Neural progenitor cell (in vitro differentiated cells): ENCODE data around the gene USP48. TPM values are rescaled to one million over a fixed set of nuclear protein-coding genes. Genes with fewer than 3 reads are reported as not detected.

Experiments
- DNase-seq: peaks from one replicate; pipeline ENCODE4 v3.0.0-alpha.2; 2016; ENCODE audit warnings: low spot score
- H2AFZ ChIP-seq: fragments of 200-600 bp; sonication (generic); replicated peaks from 2 replicates; pipeline ENCODE4 v1.6.1; 2016; ENCODE audit warnings: antibody characterized with exemption
- H3F3A ChIP-seq: fragments of 200-600 bp; sonication (generic); 2 replicates; pipeline ENCODE4 v1.6.1; 2016; ENCODE audit warnings: antibody characterized with exemption, low read depth
- H3K27ac ChIP-seq: fragments of 200-600 bp; sonication (generic); 2 replicates; pipeline ENCODE4 v1.5.1; 2016; ENCODE audit warnings: mild to moderate bottlenecking
- H3K27me3 ChIP-seq: fragments of 200-600 bp; sonication (generic); 2 replicates; pipeline ENCODE4 v1.6.1; 2016; ENCODE audit warnings: mild to moderate bottlenecking, moderate library complexity
- H3K36me3 ChIP-seq: fragments of 200-600 bp; sonication (generic); 2 replicates; pipeline ENCODE4 v1.5.1; 2016
- H3K4me1 ChIP-seq: fragments of 200-600 bp; sonication (generic); 2 replicates; pipeline ENCODE4 v1.6.1; 2016; ENCODE audit warnings: mixed run types
- H3K4me2 ChIP-seq: fragments of 200-600 bp; sonication (generic); 2 replicates; pipeline ENCODE4 v1.6.1; 2016
- H3K4me3 ChIP-seq: fragments of 200-600 bp; sonication (generic); 2 replicates; pipeline ENCODE4 v1.5.1; 2016
- H3K79me2 ChIP-seq: fragments of 200-600 bp; sonication (generic); 2 replicates; pipeline ENCODE4 v1.6.1; 2016; ENCODE audit warnings: low read depth
- H3K9ac ChIP-seq: fragments of 200-600 bp; sonication (generic); 2 replicates; pipeline ENCODE4 v1.6.1; 2016
- H3K9me3 ChIP-seq: fragments of 200-600 bp; sonication (generic); 2 replicates; pipeline ENCODE4 v1.5.1; 2016; ENCODE audit warnings: low read depth
- H4K20me1 ChIP-seq: fragments of 200-600 bp; sonication (generic); 2 replicates; pipeline ENCODE4 v1.6.1; 2016; ENCODE audit warnings: low read depth
- H3K27ac Mint-ChIP-seq: 3 replicates; pipeline ENCODE4 v1.8.0; 2021; ENCODE audit warnings: mixed read lengths
- H3K27me3 Mint-ChIP-seq: 2 replicates; pipeline ENCODE4 v1.8.0; 2022; ENCODE audit warnings: low read depth, mild to moderate bottlenecking, inconsistent platforms, moderate library complexity, mixed read lengths; ENCODE audit not compliant: insufficient read depth
- H3K36me3 Mint-ChIP-seq: 3 replicates; pipeline ENCODE4 v1.8.0; 2021; ENCODE audit warnings: mixed read lengths
- H3K4me1 Mint-ChIP-seq: 3 replicates; pipeline ENCODE4 v1.8.0; 2021; ENCODE audit warnings: mixed read lengths
- H3K4me3 Mint-ChIP-seq: 3 replicates; pipeline ENCODE4 v1.8.0; 2021; ENCODE audit warnings: mild to moderate bottlenecking, moderate library complexity, mixed read lengths
- H3K9me3 Mint-ChIP-seq: 3 replicates; pipeline ENCODE4 v1.8.0; 2020; ENCODE audit warnings: mixed read lengths
- EZH2 ChIP-seq: fragments of 200-600 bp; sonication (generic); IDR thresholded peaks from 2 replicates; pipeline ENCODE4 v1.6.1; 2017; ENCODE audit warnings: antibody characterized with exemption, mild to moderate bottlenecking, moderate library complexity
- EZH2phosphoT487 ChIP-seq: fragments of 200-600 bp; sonication (generic); IDR thresholded peaks from 2 replicates; pipeline ENCODE4 v1.6.1; 2017; ENCODE audit warnings: antibody characterized with exemption
- total RNA-seq: library from RNA; depleted of rRNA; stranded (reverse); fragments of >200 nt; gene quantifications from 2 replicates; pipeline ENCODE4 v1.2.3, GENCODE V29; 2015; ENCODE audit warnings: low replicate concordance
- TF ChIP-seq, protein P1 (sequence below): fragments of 200-600 bp; sonication (generic); IDR thresholded peaks from 2 replicates; pipeline ENCODE4 v1.5.1; 2017; ENCODE audit warnings: antibody characterized with exemption, mild to moderate bottlenecking

USP48 gene
- total RNA-seq, 1 donor from 2014 or later: 50.3 TPM

DNA sequence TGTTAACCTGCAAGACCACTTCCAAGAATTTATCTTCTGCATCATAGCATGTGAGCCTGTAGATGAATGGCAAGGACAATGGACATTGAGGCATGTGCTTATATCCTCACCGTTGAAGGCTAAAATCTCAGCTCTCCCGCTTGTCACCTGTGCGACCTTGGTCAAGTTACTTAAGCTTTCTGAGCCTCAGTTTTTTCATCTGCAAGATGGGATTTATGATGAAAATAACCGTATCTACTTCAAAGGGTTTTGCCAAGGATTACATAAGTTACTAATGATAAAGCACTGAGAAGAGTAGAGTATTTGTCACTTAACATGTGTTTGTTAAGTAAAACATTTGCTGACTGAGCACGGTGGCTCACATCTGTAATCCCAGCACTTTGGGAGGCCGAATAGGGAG lies 128.7 kb downstream of the USP48 start:
- Histone ChIP-seq H3F3A (peaks cover 23% of the 10 kb centered on the region), H3K4me1 (peaks cover 14% of the 10 kb centered on the region), H3K9ac (no peak overlapping the region), H3K4me2 (no peak overlapping the region), H3K27me3 (peaks cover 44% of the 10 kb centered on the region), H3K27ac (no peak overlapping the region), H3K36me3 (no peaks in the 10 kb centered on the region), H2AFZ (no peak overlapping the region), H3K79me2 (no peaks in the 10 kb centered on the region), H3K9me3 (no peaks in the 10 kb centered on the region), H4K20me1 (peaks cover 21% of the 10 kb centered on the region), H3K4me3 (no peak overlapping the region)
- H3K36me3 Mint-ChIP-seq: no peaks in the 10 kb centered on the region
- peaks cover 15% of the 10 kb centered on the region for H3K4me1 Mint-ChIP-seq
- peak overlapping the region; percentile 14 for H3K4me3 Mint-ChIP-seq
- H3K27ac Mint-ChIP-seq: no peak overlapping the region
- H3K9me3 Mint-ChIP-seq: no peaks in the 10 kb centered on the region
- DNase-seq: no peak
- TF ChIP-seq EZH2phosphoT487: no peak
- TF ChIP-seq, protein P1, sequence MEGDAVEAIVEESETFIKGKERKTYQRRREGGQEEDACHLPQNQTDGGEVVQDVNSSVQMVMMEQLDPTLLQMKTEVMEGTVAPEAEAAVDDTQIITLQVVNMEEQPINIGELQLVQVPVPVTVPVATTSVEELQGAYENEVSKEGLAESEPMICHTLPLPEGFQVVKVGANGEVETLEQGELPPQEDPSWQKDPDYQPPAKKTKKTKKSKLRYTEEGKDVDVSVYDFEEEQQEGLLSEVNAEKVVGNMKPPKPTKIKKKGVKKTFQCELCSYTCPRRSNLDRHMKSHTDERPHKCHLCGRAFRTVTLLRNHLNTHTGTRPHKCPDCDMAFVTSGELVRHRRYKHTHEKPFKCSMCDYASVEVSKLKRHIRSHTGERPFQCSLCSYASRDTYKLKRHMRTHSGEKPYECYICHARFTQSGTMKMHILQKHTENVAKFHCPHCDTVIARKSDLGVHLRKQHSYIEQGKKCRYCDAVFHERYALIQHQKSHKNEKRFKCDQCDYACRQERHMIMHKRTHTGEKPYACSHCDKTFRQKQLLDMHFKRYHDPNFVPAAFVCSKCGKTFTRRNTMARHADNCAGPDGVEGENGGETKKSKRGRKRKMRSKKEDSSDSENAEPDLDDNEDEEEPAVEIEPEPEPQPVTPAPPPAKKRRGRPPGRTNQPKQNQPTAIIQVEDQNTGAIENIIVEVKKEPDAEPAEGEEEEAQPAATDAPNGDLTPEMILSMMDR: no peak
- no peak for TF ChIP-seq EZH2
- H3K27me3 Mint-ChIP-seq: peaks cover 34% of the 10 kb centered on the region

DNA sequence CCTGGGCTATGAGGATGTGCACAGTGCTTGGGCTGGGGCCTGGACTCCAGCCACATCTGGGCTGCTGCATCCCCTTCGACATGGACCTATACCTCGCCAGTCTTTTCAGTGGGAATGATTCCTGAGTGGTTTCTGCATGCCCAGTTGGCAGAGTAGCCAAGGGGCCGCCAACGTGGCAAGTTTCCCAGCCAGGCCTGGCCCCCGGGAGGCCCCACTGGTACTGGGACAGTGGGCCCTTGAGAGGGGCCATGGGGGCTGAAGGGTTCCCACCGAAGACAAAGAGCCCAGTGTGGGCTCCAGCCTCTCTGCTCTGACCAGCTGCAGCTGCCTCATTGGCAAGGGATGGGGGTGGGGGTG lies 129.2 kb downstream of the USP48 start:
- H3K9me3 Mint-ChIP-seq: no peaks in the 10 kb centered on the region
- no peak for DNase-seq
- Histone ChIP-seq H3K9ac (no peak overlapping the region), H2AFZ (no peak overlapping the region), H3K27ac (no peak overlapping the region), H4K20me1 (peaks cover 18% of the 10 kb centered on the region), H3F3A (peaks cover 23% of the 10 kb centered on the region), H3K4me1 (peaks cover 14% of the 10 kb centered on the region), H3K27me3 (peaks cover 44% of the 10 kb centered on the region), H3K4me2 (no peak overlapping the region), H3K79me2 (no peaks in the 10 kb centered on the region), H3K36me3 (no peaks in the 10 kb centered on the region), H3K4me3 (no peak overlapping the region), H3K9me3 (no peaks in the 10 kb centered on the region)
- H3K36me3 Mint-ChIP-seq: no peaks in the 10 kb centered on the region
- H3K4me3 Mint-ChIP-seq: no peak overlapping the region
- H3K27me3 Mint-ChIP-seq: peaks cover 36% of the 10 kb centered on the region
- H3K27ac Mint-ChIP-seq: no peak overlapping the region
- peaks cover 15% of the 10 kb centered on the region for H3K4me1 Mint-ChIP-seq
- TF ChIP-seq EZH2 (no peak), EZH2phosphoT487 (no peak)
- TF ChIP-seq, protein P1: no peak

DNA sequence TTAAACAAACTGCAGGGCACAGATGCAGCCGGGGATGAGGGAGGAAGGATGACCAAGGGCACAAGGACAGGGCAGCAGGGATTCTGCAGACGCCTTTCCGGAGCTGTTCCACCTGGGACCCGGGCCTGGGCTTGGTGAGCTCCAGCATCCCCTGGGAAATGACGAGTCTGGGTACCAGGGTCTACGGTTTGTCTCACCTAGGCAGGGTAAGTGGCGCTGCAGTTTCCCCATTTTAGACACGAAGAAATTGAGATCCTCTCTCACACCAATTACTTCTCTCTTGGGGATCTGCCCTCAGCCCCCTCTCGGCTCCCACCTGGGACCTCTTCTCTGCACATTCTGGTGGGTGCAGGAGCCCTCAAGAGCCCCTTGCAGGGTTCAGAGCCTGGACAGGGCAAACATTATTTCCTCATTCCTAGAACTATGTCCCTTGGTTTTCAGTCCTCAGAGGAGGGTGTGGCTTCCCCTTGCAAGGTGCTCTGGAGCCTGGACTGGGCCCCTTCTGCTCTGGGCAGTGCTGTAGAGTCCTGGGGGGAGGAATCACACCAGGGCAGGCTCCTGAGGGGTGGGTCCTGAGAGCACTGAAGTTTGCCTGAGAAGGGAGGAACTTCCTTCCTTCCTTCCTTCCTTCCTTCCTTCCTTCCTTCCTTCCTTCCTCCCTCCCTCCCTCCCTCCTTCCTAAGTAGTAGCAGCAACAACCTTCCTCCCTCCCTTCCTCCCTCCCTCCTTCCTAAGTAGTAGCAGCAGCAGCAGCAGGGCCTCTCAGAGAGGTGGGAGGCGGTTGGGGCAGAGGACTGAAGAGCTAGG lies 129.8 kb downstream of the USP48 start:
- Mint-ChIP-seq H3K4me3 (peak overlapping the region; percentile 83), H3K27ac (no peak overlapping the region)
- no peak for TF ChIP-seq EZH2phosphoT487
- TF ChIP-seq, protein P1: no peak
- no peak for TF ChIP-seq EZH2

More for the DNA sequence above, 129.8 kb downstream of the USP48 start:
- no peak for DNase-seq
- peaks cover 15% of the 10 kb centered on the region for H3K4me1 Mint-ChIP-seq
- H3F3A ChIP-seq: peaks cover 23% of the 10 kb centered on the region
- no peak overlapping the region for H3K9ac ChIP-seq
- H3K4me2 ChIP-seq: no peak overlapping the region
- no peaks in the 10 kb centered on the region for H3K79me2 ChIP-seq
- H3K36me3 Mint-ChIP-seq: no peaks in the 10 kb centered on the region
- no peaks in the 10 kb centered on the region for H3K36me3 ChIP-seq
- peaks cover 44% of the 10 kb centered on the region for H3K27me3 ChIP-seq
- H3K27ac ChIP-seq: no peak overlapping the region
- no peaks in the 10 kb centered on the region for H3K9me3 Mint-ChIP-seq
- no peak overlapping the region for H2AFZ ChIP-seq
- no peak overlapping the region for H3K4me3 ChIP-seq
- peaks cover 40% of the 10 kb centered on the region for H3K27me3 Mint-ChIP-seq
- H3K9me3 ChIP-seq: no peaks in the 10 kb centered on the region
- H3K4me1 ChIP-seq: peaks cover 14% of the 10 kb centered on the region
- peaks cover 17% of the 10 kb centered on the region for H4K20me1 ChIP-seq
